Testis (tissue), 2 donors: Measurements from ENCODE around the gene USP48.

Source experiments
- POLR2A ChIP-seq: fragments of 450-650 bp; IDR thresholded peaks from one replicate; pipeline ENCODE4 v1.6.1; 2017; ENCODE audit warnings: antibody characterized with exemption, mild to moderate bottlenecking, moderate library complexity
- TF ChIP-seq, protein P1 (sequence below), 3 experiments: fragments of 450-650 bp in 2 of 3; fragments of 200-600 bp in 1 of 3; sonication (generic) in 1 of 3; IDR thresholded peaks; one replicate each; pipeline ENCODE4 v1.5.1; 2016 to 2019; ENCODE audit warnings: antibody characterized with exemption in 3 of 3, mild to moderate bottlenecking in 2 of 3, moderate library complexity in 1 of 3

DNA sequence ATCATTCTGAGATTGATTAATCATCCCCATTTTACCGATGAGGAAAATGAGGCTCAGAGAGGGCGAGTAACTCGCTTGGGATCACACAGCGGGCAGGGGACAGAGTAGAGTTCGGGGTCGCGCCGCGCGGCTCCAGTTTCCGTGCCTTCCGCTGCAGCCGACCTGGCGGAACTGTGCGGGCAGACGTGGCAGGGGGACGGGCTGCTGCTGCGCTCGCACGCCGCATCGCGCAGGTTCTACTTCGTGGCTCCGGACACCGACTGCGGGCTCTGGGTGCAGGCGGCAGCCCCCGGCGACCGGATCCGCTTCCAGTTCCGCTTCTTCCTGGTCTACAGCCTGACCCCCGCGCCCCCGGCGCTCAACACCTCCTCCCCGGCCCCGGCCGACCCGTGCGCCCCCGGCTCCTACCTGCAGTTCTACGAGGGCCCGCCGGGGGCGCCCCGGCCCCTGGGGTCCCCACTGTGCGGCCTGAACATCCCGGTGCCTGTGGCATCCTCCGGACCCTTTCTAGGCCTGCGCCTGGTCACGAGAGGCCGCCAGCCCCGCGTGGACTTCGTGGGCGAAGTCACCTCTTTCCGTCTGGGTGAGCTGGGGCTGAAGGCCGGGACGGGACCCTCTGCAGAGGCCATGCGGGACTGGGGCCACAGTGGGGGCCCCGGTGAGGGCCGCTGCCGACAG lies 31.4 kb upstream of the USP48 start:
- TF ChIP-seq POLR2A = no peak
- TF ChIP-seq, protein P1, sequence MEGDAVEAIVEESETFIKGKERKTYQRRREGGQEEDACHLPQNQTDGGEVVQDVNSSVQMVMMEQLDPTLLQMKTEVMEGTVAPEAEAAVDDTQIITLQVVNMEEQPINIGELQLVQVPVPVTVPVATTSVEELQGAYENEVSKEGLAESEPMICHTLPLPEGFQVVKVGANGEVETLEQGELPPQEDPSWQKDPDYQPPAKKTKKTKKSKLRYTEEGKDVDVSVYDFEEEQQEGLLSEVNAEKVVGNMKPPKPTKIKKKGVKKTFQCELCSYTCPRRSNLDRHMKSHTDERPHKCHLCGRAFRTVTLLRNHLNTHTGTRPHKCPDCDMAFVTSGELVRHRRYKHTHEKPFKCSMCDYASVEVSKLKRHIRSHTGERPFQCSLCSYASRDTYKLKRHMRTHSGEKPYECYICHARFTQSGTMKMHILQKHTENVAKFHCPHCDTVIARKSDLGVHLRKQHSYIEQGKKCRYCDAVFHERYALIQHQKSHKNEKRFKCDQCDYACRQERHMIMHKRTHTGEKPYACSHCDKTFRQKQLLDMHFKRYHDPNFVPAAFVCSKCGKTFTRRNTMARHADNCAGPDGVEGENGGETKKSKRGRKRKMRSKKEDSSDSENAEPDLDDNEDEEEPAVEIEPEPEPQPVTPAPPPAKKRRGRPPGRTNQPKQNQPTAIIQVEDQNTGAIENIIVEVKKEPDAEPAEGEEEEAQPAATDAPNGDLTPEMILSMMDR (IDR thresholded peaks at IDR 0.05) = peak; percentile 31 to 58 (median 37)
